ENCODE results near the gene UIMC1. TPM values are rescaled to one million over a fixed set of nuclear protein-coding genes. Genes with fewer than 3 reads are reported as not detected.

The UIMC1 gene
- total and polyA plus RNA-seq, 8 donors = 11.6 to 81.7 (median 33.2) TPM

DNA sequence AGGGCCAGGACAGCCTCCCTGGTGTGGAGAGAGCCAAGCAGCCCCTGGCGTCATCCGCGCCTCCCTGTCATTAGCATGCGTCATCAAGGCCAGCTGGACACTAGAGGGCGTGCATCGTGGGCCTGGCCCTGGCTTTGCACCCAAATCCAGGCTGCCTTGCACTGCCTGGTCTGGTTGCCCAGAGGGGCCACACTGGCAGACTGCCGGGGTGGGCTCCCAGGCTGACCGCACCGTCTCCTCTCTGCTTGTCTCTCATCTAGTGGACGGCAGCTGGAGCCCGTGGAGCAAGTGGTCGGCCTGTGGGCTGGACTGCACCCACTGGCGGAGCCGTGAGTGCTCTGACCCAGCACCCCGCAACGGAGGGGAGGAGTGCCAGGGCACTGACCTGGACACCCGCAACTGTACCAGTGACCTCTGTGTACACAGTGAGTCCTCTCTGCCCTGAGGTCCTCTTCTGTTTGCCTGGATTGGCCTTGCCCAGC, 136.4 kb downstream of the UIMC1 start:
- TF ChIP-seq POLR2A (IDR thresholded peaks at IDR 0.05) = no peak
- TF ChIP-seq, protein P1, sequence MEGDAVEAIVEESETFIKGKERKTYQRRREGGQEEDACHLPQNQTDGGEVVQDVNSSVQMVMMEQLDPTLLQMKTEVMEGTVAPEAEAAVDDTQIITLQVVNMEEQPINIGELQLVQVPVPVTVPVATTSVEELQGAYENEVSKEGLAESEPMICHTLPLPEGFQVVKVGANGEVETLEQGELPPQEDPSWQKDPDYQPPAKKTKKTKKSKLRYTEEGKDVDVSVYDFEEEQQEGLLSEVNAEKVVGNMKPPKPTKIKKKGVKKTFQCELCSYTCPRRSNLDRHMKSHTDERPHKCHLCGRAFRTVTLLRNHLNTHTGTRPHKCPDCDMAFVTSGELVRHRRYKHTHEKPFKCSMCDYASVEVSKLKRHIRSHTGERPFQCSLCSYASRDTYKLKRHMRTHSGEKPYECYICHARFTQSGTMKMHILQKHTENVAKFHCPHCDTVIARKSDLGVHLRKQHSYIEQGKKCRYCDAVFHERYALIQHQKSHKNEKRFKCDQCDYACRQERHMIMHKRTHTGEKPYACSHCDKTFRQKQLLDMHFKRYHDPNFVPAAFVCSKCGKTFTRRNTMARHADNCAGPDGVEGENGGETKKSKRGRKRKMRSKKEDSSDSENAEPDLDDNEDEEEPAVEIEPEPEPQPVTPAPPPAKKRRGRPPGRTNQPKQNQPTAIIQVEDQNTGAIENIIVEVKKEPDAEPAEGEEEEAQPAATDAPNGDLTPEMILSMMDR (IDR thresholded peaks at IDR 0.05) = peak in 3 of 7 experiments; percentile 8 to 19 (median 16)
- H3K27me3 ChIP-seq = peaks cover 0 to 68% (median 41%) of the 10 kb centered on the region in 3 donors
- no peak overlapping the region for H3K4me3 ChIP-seq
- H3K4me1 ChIP-seq = no peaks in the 10 kb centered on the region
- H3K9me3 ChIP-seq = no peaks in the 10 kb centered on the region
- H3K36me3 ChIP-seq = no peaks in the 10 kb centered on the region
- H3K27ac ChIP-seq = no peak overlapping the region
- WGBS, 5 donors = 51 to 62% (median 60%) methylated on average over 13 to 17 of the region's 17 CpGs; no CpG with 5 or more reads in 1 of the 5 donors
- peak; percentile 29 to 74 for DNase-seq
- intact Hi-C loops (cut with DNase I; ENCODE audit: low total_unique reads) = no loop called here

DNA sequence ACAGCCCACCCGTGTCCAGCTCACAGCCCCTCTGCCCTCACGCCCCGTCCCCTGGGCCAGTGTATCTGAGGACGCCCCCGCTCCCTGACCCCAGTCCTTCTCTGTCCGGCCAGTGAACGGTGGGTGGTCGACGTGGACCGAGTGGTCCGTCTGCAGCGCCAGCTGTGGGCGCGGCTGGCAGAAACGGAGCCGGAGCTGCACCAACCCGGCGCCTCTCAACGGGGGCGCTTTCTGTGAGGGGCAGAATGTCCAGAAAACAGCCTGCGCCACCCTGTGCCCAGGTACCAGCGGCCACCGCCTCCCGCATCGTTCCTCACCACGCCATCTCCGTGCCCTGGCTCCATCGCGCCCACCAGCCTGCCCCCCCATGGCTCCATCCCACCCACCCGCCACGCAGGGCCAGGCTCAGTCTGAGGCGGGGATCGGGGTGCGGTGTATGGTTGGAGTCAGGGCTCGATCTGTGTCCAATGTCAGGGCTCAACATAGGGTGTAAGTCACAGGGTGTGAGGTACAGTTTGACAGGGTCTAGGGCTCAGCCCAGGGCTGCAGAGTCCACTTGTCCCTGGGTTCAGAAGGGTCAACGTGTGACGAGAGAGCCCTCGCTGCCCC, 137.0 kb downstream of the UIMC1 start:
- H3K4me1 ChIP-seq = no peaks in the 10 kb centered on the region
- DNase-seq = no peak
- no peak overlapping the region for H3K27ac ChIP-seq
- H3K9me3 ChIP-seq = no peaks in the 10 kb centered on the region
- WGBS, 5 donors = 81 to 89% (median 84%) methylated on average over 21 to 38 of the region's 38 CpGs
- H3K4me3 ChIP-seq = no peak overlapping the region
- intact Hi-C loops (cut with DNase I; ENCODE audit: low total_unique reads) = no loop called here
- TF ChIP-seq, protein P1 (IDR thresholded peaks at IDR 0.05) = no peak
- TF ChIP-seq POLR2A (IDR thresholded peaks at IDR 0.05) = no peak
- no peak for TF ChIP-seq POLR2AphosphoS5 (IDR thresholded peaks at IDR 0.05)
- TF ChIP-seq EP300 (IDR thresholded peaks at IDR 0.05) = no peak
- H3K36me3 ChIP-seq = no peaks in the 10 kb centered on the region
- peaks cover 0 to 68% (median 41%) of the 10 kb centered on the region in 3 donors for H3K27me3 ChIP-seq

DNA sequence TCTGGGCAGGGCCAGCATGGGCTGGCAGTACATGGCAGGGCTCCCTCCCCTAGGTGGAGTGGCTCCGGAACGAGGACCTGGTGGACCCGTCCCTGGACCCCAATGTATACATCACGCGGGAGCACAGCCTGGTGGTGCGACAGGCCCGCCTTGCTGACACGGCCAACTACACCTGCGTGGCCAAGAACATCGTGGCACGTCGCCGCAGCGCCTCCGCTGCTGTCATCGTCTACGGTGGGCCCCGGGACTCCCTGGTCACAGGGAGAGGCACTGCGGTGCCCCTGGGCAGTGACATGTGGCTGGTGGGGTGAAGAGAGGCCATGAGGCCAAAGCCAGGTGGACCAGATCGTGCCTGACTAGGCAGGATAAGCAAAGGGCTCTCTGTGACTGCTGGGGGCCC, 137.8 kb downstream of the UIMC1 start:
- TF ChIP-seq, protein P1 (IDR thresholded peaks at IDR 0.05) = no peak
- no peak for TF ChIP-seq EP300 (IDR thresholded peaks at IDR 0.05)
- no peak for TF ChIP-seq POLR2A (IDR thresholded peaks at IDR 0.05)
- no peak for TF ChIP-seq POLR2AphosphoS5 (IDR thresholded peaks at IDR 0.05)
- no peaks in the 10 kb centered on the region for H3K9me3 ChIP-seq
- H3K36me3 ChIP-seq = no peaks in the 10 kb centered on the region
- DNase-seq = no peak
- H3K4me1 ChIP-seq = no peaks in the 10 kb centered on the region
- WGBS, 5 donors = 80 to 92% (median 90%) methylated on average over 6 to 20 of the region's 20 CpGs
- no peak overlapping the region for H3K27ac ChIP-seq
- no peak overlapping the region for H3K4me3 ChIP-seq
- peaks cover 0 to 68% (median 48%) of the 10 kb centered on the region in 3 donors for H3K27me3 ChIP-seq
- intact Hi-C loops (cut with DNase I; ENCODE audit: low total_unique reads) = no loop called here

DNA sequence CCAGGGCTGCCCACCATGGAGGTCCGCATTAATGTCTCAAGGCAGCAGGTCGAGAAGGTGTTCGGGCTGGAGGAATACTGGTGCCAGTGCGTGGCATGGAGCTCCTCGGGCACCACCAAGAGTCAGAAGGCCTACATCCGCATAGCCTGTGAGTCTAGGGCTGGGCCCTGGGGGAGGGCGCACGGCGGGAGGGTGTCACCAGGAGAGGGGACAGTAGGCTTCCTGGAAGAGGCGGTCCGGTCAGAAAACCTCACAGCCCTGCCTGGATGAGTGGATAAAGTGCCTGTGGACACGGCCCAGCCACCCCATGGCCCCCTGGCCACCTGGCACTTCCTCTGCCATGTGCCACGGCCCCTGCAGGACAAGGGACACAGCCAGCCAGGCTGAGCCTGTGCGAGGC, 138.5 kb downstream of the UIMC1 start:
- H3K27me3 ChIP-seq = peaks cover 0 to 70% (median 47%) of the 10 kb centered on the region in 3 donors
- no peaks in the 10 kb centered on the region for H3K4me1 ChIP-seq
- TF ChIP-seq EP300 (IDR thresholded peaks at IDR 0.05) (no peak), POLR2AphosphoS5 (IDR thresholded peaks at IDR 0.05) (no peak), POLR2A (IDR thresholded peaks at IDR 0.05) (no peak)
- TF ChIP-seq, protein P1 (IDR thresholded peaks at IDR 0.05) = no peak
- H3K36me3 ChIP-seq = no peaks in the 10 kb centered on the region
- 80 to 91% (median 87%) methylated on average over 8 to 14 of the region's 14 CpGs for WGBS, 5 donors
- intact Hi-C loops (cut with DNase I; ENCODE audit: low total_unique reads) = no loop called here
- H3K4me3 ChIP-seq = no peak overlapping the region
- no peak overlapping the region for H3K27ac ChIP-seq
- DNase-seq = no peak
- H3K9me3 ChIP-seq = no peaks in the 10 kb centered on the region

All from stomach (tissue), 9 donors.